Measurements from ENCODE around the gene DMRTA2. TPM values are rescaled to one million over a fixed set of nuclear protein-coding genes. Genes with fewer than 3 reads are reported as not detected.
A peak's percentile ranks its signal among the peaks of the same experiment; 100 is the strongest.

Gene DMRTA2
- total RNA-seq, 1 experiment from 2014 or later, result not detected

DNA sequence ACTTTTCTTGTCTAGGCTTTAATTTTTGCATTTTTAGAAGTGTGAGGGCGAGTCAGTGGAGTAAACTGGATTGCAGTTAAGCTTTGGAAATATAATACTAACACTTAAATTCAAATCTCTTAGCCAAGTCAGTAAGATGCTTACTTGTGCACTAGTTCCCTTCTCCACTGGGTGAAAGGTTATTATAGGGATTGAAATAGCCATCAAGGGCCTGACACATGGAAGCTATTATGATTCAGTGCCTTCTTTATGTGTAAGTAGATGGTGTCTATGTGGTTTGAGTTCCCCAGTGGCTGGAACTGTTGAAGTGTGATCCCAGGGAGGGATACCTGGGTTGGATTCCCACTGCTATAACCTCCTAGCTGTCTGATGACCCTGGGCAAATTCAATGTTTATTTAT is 24.7 kb upstream of the DMRTA2 start:
- Histone ChIP-seq H3K9me3 (ENCODE audit: control insufficient read depth, insufficient read depth, low read depth, low read length) (no peaks in the 10 kb centered on the region), H3K4me3 (ENCODE audit: low read depth in 2 of 2, low read length in 2 of 2) (no peak overlapping the region), H3K27me3 (ENCODE audit: control insufficient read depth, insufficient read depth, low read length) (no peaks in the 10 kb centered on the region), H3K27ac (ENCODE audit: low read length) (no peak overlapping the region), H3K36me3 (ENCODE audit: control insufficient read depth, insufficient read depth, low read length) (no peaks in the 10 kb centered on the region), H3K4me1 (ENCODE audit: control insufficient read depth, insufficient read depth, low read length) (no peaks in the 10 kb centered on the region)
- in situ Hi-C loops (cut with HindIII; ENCODE audit: low pct_unique_long_range_greater_than_20kb, low sequenced_read_pairs), result no loop called here
- intact Hi-C loops (cut with micrococcal nuclease; ENCODE audit: unreplicated experiment), result no loop called here
- DNase-seq (ENCODE audit: low read depth, low spot score), result no peak
- ATAC-seq, result no peak
- ChIA-PET POLR2A (no interaction called here), CTCF (no interaction called here)
- BruUV-seq (replicated peaks), result no TSS peak
- TF ChIP-seq SIN3A (IDR thresholded peaks at IDR 0.05; ENCODE audit: borderline replicate concordance, insufficient read depth, low read depth, low read length) (no peak), POLR2AphosphoS5 (IDR thresholded peaks at IDR 0.05; ENCODE audit: low read depth, low read length) (no peak), CTCF (IDR thresholded peaks at IDR 0.05) (no peak), TCF7L2 (IDR thresholded peaks at IDR 0.05; ENCODE audit: low read depth, low read length) (no peak)
- TF ChIP-seq, protein P1, sequence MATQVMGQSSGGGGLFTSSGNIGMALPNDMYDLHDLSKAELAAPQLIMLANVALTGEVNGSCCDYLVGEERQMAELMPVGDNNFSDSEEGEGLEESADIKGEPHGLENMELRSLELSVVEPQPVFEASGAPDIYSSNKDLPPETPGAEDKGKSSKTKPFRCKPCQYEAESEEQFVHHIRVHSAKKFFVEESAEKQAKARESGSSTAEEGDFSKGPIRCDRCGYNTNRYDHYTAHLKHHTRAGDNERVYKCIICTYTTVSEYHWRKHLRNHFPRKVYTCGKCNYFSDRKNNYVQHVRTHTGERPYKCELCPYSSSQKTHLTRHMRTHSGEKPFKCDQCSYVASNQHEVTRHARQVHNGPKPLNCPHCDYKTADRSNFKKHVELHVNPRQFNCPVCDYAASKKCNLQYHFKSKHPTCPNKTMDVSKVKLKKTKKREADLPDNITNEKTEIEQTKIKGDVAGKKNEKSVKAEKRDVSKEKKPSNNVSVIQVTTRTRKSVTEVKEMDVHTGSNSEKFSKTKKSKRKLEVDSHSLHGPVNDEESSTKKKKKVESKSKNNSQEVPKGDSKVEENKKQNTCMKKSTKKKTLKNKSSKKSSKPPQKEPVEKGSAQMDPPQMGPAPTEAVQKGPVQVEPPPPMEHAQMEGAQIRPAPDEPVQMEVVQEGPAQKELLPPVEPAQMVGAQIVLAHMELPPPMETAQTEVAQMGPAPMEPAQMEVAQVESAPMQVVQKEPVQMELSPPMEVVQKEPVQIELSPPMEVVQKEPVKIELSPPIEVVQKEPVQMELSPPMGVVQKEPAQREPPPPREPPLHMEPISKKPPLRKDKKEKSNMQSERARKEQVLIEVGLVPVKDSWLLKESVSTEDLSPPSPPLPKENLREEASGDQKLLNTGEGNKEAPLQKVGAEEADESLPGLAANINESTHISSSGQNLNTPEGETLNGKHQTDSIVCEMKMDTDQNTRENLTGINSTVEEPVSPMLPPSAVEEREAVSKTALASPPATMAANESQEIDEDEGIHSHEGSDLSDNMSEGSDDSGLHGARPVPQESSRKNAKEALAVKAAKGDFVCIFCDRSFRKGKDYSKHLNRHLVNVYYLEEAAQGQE (IDR thresholded peaks at IDR 0.05; ENCODE audit: insufficient read depth in 1 of 2, low read depth in 2 of 2, low read length in 1 of 2), result no peak

- Histone ChIP-seq H3K27me3 (ENCODE audit: control insufficient read depth, insufficient read depth, low read length) (no peaks in the 10 kb centered on the region), H3K36me3 (ENCODE audit: control insufficient read depth, insufficient read depth, low read length) (peaks cover 2% of the 10 kb centered on the region; the same call in 1 of the 2 replicates), H3K9me3 (ENCODE audit: control insufficient read depth, insufficient read depth, low read depth, low read length) (no peaks in the 10 kb centered on the region), H3K4me3 (ENCODE audit: low read depth in 2 of 2, low read length in 2 of 2) (no peak overlapping the region), H3K27ac (ENCODE audit: low read length) (no peak overlapping the region), H3K4me1 (ENCODE audit: control insufficient read depth, insufficient read depth, low read length) (no peaks in the 10 kb centered on the region)
- no TSS peak for BruUV-seq (replicated peaks)
- DNase-seq (ENCODE audit: low read depth, low spot score) (no peak), ATAC-seq (no peak)
- no peak for TF ChIP-seq CTCF (IDR thresholded peaks at IDR 0.05)
- no peak for TF ChIP-seq POLR2AphosphoS5 (IDR thresholded peaks at IDR 0.05; ENCODE audit: low read depth, low read length)
- ChIA-PET CTCF (no interaction called here), POLR2A (no interaction called here)
- in situ Hi-C loops (cut with HindIII; ENCODE audit: low pct_unique_long_range_greater_than_20kb, low sequenced_read_pairs) (no loop called here), intact Hi-C loops (cut with micrococcal nuclease; ENCODE audit: unreplicated experiment) (no loop called here)
These were observed 17.9 kb upstream of the DMRTA2 start for GRCh38 chr1:50441183-50441582.

GRCh38 chr1:50438945-50439344 is 15.7 kb upstream of the DMRTA2 start:
- ChIA-PET POLR2A (no interaction called here), CTCF (no interaction called here)

More at GRCh38 chr1:50438945-50439344, 15.7 kb upstream of the DMRTA2 start:
- ATAC-seq (no peak), DNase-seq (ENCODE audit: low read depth, low spot score) (no peak)
- intact Hi-C loops (cut with micrococcal nuclease; ENCODE audit: unreplicated experiment), result no loop called here
- H3K4me3 ChIP-seq (ENCODE audit: low read depth in 2 of 2, low read length in 2 of 2), result no peak overlapping the region
- H3K9me3 ChIP-seq (ENCODE audit: control insufficient read depth, insufficient read depth, low read depth, low read length), result no peaks in the 10 kb centered on the region
- no peaks in the 10 kb centered on the region for H3K4me1 ChIP-seq (ENCODE audit: control insufficient read depth, insufficient read depth, low read length)
- in situ Hi-C loops (cut with HindIII; ENCODE audit: low pct_unique_long_range_greater_than_20kb, low sequenced_read_pairs), result no loop called here
- TF ChIP-seq POLR2AphosphoS5 (IDR thresholded peaks at IDR 0.05; ENCODE audit: low read depth, low read length) (no peak), SIN3A (IDR thresholded peaks at IDR 0.05; ENCODE audit: borderline replicate concordance, insufficient read depth, low read depth, low read length) (no peak), TCF7L2 (IDR thresholded peaks at IDR 0.05; ENCODE audit: low read depth, low read length) (no peak), CTCF (IDR thresholded peaks at IDR 0.05) (0 out of 2 replicates have a peak, but pooled peaks have one; percentile 8)
- TF ChIP-seq, protein P1 (IDR thresholded peaks at IDR 0.05; ENCODE audit: insufficient read depth in 1 of 2, low read depth in 2 of 2, low read length in 1 of 2), result no peak
- H3K36me3 ChIP-seq (ENCODE audit: control insufficient read depth, insufficient read depth, low read length), result peaks cover 2% of the 10 kb centered on the region; the same call in 1 of the 2 replicates
- H3K27me3 ChIP-seq (ENCODE audit: control insufficient read depth, insufficient read depth, low read length), result no peaks in the 10 kb centered on the region
- BruUV-seq (replicated peaks), result no TSS peak
- H3K27ac ChIP-seq (ENCODE audit: low read length), result no peak overlapping the region
